Uterus (tissue), 4 donors: ENCODE data around the gene WDR3. TPM values are rescaled to one million over a fixed set of nuclear protein-coding genes. Genes with fewer than 3 reads are reported as not detected.

ENCODE experiments used
- DNase-seq, 2 donors: peaks; one replicate each; pipeline ENCODE4 v3.0.0-alpha.2; 2019 to 2020
- H3K27ac ChIP-seq, 2 donors: fragments of 200-600 bp; sonication (generic); 1 replicate in 1 of 2; 2 replicates in 1 of 2; pipeline ENCODE4 v1.5.1; 2016 to 2018
- H3K27me3 ChIP-seq, 2 donors: fragments of 200-600 bp; sonication (generic); one replicate each; pipeline ENCODE4 v1.5.1; 2018 to 2019; ENCODE audit warnings: control low read depth in 1 of 2
- H3K36me3 ChIP-seq, 2 donors: fragments of 200-600 bp; sonication (generic); one replicate each; pipeline ENCODE4 v1.5.1; 2019; ENCODE audit warnings: control low read depth in 1 of 2
- H3K4me1 ChIP-seq, 2 donors: fragments of 200-600 bp; sonication (generic); one replicate each; pipeline ENCODE4 v1.5.1; 2018 to 2019; ENCODE audit warnings: control low read depth in 1 of 2
- H3K4me3 ChIP-seq, 2 donors: fragments of 200-600 bp; sonication (generic); 1 replicate in 1 of 2; 2 replicates in 1 of 2; pipeline ENCODE4 v1.5.1; 2018 to 2019; ENCODE audit warnings: mild to moderate bottlenecking in 1 of 2
- H3K9me3 ChIP-seq, 2 donors: fragments of 200-600 bp; sonication (generic); one replicate each; pipeline ENCODE4 v1.5.1; 2019; ENCODE audit warnings: control low read depth in 1 of 2
- POLR2A ChIP-seq, 2 donors: fragments of 450-650 bp; IDR thresholded peaks; one replicate each; pipeline ENCODE4 v1.6.1; 2016; ENCODE audit warnings: antibody characterized with exemption in 2 of 2, mild to moderate bottlenecking in 1 of 2, moderate library complexity in 1 of 2
- intact Hi-C: fragments of 100-400 bp; cut with DNase I; formaldehyde crosslinking; loops from one replicate; pipeline ENCODE4 v1.15.1; 2023; ENCODE audit warnings: low total_unique reads
- total RNA-seq, 4 donors: library from RNA; depleted of rRNA in 3 of 4; stranded (reverse); fragments of >200 nt in 3 of 4; gene quantifications; one replicate each; pipeline versions ENCODE4 v1.1.0 to v1.2.4, GENCODE V29; 2014 to 2023
- TF ChIP-seq, protein P1 (sequence below), 4 experiments: fragments of 200-600 bp in 2 of 4; fragments of 450-650 bp in 2 of 4; sonication (generic) in 2 of 4; IDR thresholded peaks; one replicate each; pipeline ENCODE4 v1.5.1; 2016 to 2019; ENCODE audit warnings: antibody characterized with exemption in 4 of 4, mild to moderate bottlenecking in 2 of 4, moderate library complexity in 1 of 4
- donor health status: DM: yes; HTN: yes; CAD: no.

The WDR3 gene
- total RNA-seq, 4 donors from 2014 or later: 1.8 to 40.9 (median 15.0) TPM

DNA sequence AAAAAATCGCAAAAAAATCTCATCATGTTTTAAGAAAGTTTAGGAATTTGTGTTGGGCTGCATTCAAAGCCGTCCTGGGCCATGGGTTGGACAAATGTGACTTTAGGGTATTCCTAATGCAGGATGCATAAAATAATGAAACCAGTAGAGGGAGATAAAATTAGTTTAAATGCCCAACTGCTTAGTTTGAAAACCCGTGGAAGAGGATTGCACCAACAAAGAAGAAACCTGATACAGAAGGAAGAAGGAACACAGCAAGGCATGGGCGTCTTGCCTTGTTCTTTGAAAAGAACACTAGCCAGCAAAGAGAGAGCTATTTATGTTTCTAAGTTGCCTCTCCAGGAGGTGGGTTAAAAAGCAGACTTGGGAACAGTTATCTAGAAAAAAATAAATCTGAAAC lies 37.9 kb downstream of the WDR3 start:
- intact Hi-C loops: no loop called here
- no peaks in the 10 kb centered on the region for H3K27me3 ChIP-seq
- TF ChIP-seq, protein P1, sequence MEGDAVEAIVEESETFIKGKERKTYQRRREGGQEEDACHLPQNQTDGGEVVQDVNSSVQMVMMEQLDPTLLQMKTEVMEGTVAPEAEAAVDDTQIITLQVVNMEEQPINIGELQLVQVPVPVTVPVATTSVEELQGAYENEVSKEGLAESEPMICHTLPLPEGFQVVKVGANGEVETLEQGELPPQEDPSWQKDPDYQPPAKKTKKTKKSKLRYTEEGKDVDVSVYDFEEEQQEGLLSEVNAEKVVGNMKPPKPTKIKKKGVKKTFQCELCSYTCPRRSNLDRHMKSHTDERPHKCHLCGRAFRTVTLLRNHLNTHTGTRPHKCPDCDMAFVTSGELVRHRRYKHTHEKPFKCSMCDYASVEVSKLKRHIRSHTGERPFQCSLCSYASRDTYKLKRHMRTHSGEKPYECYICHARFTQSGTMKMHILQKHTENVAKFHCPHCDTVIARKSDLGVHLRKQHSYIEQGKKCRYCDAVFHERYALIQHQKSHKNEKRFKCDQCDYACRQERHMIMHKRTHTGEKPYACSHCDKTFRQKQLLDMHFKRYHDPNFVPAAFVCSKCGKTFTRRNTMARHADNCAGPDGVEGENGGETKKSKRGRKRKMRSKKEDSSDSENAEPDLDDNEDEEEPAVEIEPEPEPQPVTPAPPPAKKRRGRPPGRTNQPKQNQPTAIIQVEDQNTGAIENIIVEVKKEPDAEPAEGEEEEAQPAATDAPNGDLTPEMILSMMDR (IDR thresholded peaks at IDR 0.05): no peak
- no peak for TF ChIP-seq POLR2A (IDR thresholded peaks at IDR 0.05)
- H3K4me3 ChIP-seq: no peak overlapping the region
- H3K4me1 ChIP-seq: no peaks in the 10 kb centered on the region
- no peak overlapping the region for H3K27ac ChIP-seq
- no peaks in the 10 kb centered on the region for H3K9me3 ChIP-seq
- DNase-seq: no peak
- no peaks in the 10 kb centered on the region for H3K36me3 ChIP-seq

DNA sequence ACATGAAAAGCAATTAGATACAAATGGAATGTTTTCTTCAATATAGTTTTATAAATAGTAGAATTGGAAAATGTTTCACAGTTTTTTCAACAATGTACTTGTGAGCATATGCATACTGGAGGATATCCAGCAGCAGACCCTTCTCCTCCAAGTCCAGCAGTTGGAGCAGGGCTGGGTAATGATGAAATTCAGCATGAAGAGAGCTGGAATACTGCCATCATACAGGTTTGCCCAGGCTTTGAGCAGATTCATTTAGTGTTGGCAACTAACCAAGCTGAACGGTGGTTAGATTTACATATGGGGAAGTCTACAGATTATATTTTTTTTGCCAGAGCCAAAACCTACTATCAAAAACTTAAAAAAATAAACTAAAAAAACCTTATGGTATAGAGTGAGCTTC lies 38.3 kb downstream of the WDR3 start:
- H3K9me3 ChIP-seq: no peaks in the 10 kb centered on the region
- H3K27me3 ChIP-seq: no peaks in the 10 kb centered on the region
- no peak for DNase-seq
- no peak overlapping the region for H3K4me3 ChIP-seq
- H3K4me1 ChIP-seq: no peaks in the 10 kb centered on the region
- TF ChIP-seq, protein P1 (IDR thresholded peaks at IDR 0.05): no peak
- no peak for TF ChIP-seq POLR2A (IDR thresholded peaks at IDR 0.05)
- intact Hi-C loops: no loop called here
- H3K27ac ChIP-seq: no peak overlapping the region
- H3K36me3 ChIP-seq: no peaks in the 10 kb centered on the region

DNA sequence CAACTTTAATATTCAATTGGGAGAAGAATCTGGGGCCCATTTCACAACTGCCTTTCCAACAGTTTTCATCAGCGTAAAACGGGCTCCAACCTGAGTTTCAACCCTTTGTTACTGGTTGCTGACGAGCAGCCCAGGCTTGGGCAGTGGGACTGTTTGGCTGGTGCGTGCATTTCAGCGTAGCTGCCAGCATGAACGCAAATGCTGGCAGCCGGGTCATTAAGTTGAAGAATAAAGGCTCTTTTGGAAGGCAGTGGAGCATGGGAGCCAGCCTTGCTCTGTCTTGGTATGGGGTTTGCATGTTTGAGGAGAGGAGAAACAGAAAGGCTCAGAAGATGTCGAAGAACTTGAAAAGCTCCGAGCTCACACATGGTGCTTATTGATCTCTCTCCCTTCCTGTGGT lies 40.7 kb downstream of the WDR3 start:
- Histone ChIP-seq H3K27ac (no peak overlapping the region), H3K36me3 (no peaks in the 10 kb centered on the region), H3K9me3 (no peaks in the 10 kb centered on the region), H3K27me3 (no peaks in the 10 kb centered on the region), H3K4me1 (no peaks in the 10 kb centered on the region), H3K4me3 (no peak overlapping the region)
- no peak for DNase-seq
- TF ChIP-seq, protein P1 (IDR thresholded peaks at IDR 0.05): no peak
- TF ChIP-seq POLR2A (IDR thresholded peaks at IDR 0.05): no peak
- intact Hi-C loops: no loop called here

DNA sequence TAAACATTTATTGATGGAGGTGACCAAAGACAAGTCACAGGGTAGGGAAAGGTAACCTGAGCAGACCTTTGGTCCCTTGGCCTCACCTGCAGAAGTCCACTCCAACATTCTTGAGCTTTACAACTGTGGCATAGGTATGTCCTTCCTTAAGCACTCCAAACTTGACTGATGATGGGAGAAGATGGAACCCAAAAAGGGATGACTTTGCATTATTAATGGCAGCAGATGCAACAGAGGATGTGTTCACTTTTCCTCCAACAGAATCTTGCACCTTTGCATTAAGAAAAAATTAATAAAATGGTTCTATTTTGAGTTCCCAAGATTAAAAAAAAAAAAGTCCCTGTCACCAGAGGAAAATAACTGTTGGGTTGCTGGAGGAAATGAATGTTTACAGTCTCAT lies 42.2 kb downstream of the WDR3 start:
- H3K36me3 ChIP-seq: no peaks in the 10 kb centered on the region
- H3K4me3 ChIP-seq: no peak overlapping the region
- no peaks in the 10 kb centered on the region for H3K9me3 ChIP-seq
- no peak overlapping the region for H3K27ac ChIP-seq
- no peak for DNase-seq
- TF ChIP-seq POLR2A (IDR thresholded peaks at IDR 0.05): no peak
- TF ChIP-seq, protein P1 (IDR thresholded peaks at IDR 0.05): no peak
- H3K4me1 ChIP-seq: no peaks in the 10 kb centered on the region
- intact Hi-C loops: no loop called here
- H3K27me3 ChIP-seq: no peaks in the 10 kb centered on the region

DNA sequence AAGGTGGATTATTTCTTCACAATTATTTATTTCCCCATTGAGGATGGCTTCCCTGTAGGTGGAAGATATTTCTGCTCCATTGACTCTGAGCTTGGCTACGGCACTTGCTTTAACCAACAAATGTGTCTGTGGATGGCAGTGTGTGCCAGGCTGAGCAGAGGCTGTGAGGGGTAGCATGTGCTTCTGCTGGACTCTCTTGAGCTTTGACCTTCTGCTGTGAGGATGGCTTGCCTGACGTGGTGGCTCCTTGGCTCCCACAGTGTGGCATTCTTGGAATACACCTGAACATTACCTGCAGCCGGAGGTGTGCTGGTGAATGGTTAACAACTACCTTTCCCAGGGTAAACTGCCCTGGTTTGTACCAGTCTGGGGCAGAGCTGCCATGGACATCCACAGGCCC lies 46.8 kb downstream of the WDR3 start:
- intact Hi-C loops: no loop called here
- TF ChIP-seq, protein P1 (IDR thresholded peaks at IDR 0.05): no peak
- TF ChIP-seq POLR2A (IDR thresholded peaks at IDR 0.05): no peak
- H3K4me3 ChIP-seq: no peak overlapping the region
- H3K4me1 ChIP-seq: no peaks in the 10 kb centered on the region
- DNase-seq: no peak
- H3K27me3 ChIP-seq: no peaks in the 10 kb centered on the region
- H3K36me3 ChIP-seq: no peaks in the 10 kb centered on the region
- H3K27ac ChIP-seq: no peak overlapping the region
- H3K9me3 ChIP-seq: no peaks in the 10 kb centered on the region
